GM06990 (cell line): ENCODE measurements around the gene TRAF3IP1.

Source experiments
- DNase-seq: peaks from one replicate; pipeline ENCODE4 v3.0.0-alpha.2; 2011; ENCODE audit not compliant: insufficient read length; ENCODE audit errors: extremely low read depth
- H3K27me3 ChIP-seq: replicated peaks from 2 replicates; pipeline ENCODE4 v1.6.0; 2011; ENCODE audit warnings: low read length; ENCODE audit not compliant: control insufficient read depth, insufficient read depth
- H3K36me3 ChIP-seq: 2 replicates; pipeline ENCODE4 v1.5.1; 2011; ENCODE audit warnings: low read length; ENCODE audit not compliant: control insufficient read depth, insufficient read depth
- H3K4me3 ChIP-seq: replicated peaks from 2 replicates; pipeline ENCODE4 v1.5.1; 2011; ENCODE audit warnings: low read depth, mild to moderate bottlenecking, control low read depth, low read length
- TF ChIP-seq, protein P1 (sequence below): IDR thresholded peaks from 2 replicates; pipeline ENCODE4 v1.5.1; 2011; ENCODE audit warnings: low read length, control low read depth, mild to moderate bottlenecking, inconsistent platforms; ENCODE audit not compliant: insufficient read depth, poor library complexity, severe bottlenecking

TRAF3IP1 gene

DNA sequence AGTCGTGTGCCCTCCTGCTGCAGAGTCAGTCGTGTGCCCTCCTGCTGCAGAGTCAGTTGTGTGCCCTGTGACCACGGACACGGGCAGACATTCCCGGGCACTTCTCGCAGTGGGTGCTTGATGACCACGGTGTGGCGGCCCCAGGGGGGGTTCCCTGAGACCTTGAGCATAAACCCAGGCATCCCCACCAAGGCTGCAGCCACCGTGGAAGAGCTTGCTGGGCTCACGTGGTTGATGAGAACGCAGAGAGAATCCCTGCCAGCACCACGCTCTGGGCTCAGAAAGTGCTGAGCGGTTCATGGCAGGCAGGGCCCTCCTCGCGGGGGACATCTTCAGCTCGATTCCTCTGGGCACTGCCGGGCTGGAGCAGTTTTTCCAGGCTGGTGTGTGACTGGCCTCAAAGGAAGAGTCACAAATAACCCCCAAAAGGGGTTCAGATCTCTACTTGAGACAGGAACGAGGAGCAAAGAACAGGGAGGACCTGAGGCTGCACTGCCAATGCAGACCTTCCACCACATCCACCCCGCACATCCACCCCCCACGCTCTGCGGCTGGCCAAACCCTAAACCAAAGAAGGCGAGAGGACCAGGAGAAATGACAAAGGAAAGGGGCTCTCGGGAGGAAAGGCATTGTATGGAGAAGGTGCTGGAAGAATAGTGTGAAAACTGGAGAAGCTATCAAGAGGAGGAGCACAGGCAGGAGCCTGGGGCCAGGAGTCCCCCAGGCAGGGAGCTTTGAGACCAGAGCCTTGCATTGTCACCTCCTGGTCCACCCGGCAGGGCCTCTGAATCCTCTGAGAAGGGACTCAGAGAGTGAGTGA, 23.5 kb upstream of the TRAF3IP1 start:
- TF ChIP-seq, protein P1, sequence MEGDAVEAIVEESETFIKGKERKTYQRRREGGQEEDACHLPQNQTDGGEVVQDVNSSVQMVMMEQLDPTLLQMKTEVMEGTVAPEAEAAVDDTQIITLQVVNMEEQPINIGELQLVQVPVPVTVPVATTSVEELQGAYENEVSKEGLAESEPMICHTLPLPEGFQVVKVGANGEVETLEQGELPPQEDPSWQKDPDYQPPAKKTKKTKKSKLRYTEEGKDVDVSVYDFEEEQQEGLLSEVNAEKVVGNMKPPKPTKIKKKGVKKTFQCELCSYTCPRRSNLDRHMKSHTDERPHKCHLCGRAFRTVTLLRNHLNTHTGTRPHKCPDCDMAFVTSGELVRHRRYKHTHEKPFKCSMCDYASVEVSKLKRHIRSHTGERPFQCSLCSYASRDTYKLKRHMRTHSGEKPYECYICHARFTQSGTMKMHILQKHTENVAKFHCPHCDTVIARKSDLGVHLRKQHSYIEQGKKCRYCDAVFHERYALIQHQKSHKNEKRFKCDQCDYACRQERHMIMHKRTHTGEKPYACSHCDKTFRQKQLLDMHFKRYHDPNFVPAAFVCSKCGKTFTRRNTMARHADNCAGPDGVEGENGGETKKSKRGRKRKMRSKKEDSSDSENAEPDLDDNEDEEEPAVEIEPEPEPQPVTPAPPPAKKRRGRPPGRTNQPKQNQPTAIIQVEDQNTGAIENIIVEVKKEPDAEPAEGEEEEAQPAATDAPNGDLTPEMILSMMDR, result no peak
- H3K27me3 ChIP-seq, result peaks cover 2% of the 10 kb centered on the region
- H3K36me3 ChIP-seq, result no peaks in the 10 kb centered on the region
- no peak overlapping the region for H3K4me3 ChIP-seq
- DNase-seq, result no peak

DNA sequence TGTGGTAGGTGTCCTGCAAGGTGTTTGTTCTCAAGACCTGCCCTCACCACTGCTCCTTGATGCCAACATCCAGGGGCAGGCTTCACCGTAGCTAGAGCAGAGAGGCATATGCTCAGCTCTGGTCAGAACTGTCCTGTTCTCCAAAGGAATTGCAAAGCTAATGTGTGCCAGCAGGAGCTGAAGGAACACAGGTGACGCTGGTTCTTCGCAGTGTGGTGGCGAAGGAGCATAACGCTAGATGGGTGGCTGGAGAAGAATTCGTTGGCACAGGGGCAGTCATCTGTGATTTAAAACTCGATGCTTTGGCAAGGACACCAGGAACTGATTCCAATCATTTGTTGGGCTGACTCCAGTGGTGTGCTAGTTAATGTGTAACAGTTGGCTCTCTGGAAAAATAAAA, 20.5 kb upstream of the TRAF3IP1 start:
- no peak for DNase-seq
- no peak overlapping the region for H3K4me3 ChIP-seq
- H3K27me3 ChIP-seq, result peaks cover 2% of the 10 kb centered on the region
- TF ChIP-seq, protein P1, result no peak
- no peaks in the 10 kb centered on the region for H3K36me3 ChIP-seq

DNA sequence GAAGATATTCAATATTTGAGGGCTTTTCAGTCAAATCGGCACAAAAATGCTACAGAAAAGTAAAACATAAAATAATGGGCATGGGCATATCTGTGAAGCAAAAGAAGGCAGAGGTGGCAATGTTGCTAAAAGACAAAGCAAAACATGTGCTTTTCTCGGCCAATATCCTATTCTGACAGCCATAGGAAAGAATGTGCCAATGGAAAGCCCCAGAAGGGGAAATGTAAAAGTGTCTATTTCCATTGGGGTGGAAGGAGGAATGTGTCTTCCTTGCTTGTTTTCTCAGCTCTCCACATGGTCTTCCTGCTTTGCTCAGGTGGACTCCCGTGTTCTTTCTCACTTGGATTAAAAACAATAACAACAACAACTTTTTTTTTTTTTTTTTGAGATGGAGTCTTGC, 18.2 kb upstream of the TRAF3IP1 start:
- TF ChIP-seq, protein P1, result no peak
- Histone ChIP-seq H3K27me3 (peaks cover 2% of the 10 kb centered on the region), H3K36me3 (no peaks in the 10 kb centered on the region), H3K4me3 (no peak overlapping the region)
- no peak for DNase-seq

DNA sequence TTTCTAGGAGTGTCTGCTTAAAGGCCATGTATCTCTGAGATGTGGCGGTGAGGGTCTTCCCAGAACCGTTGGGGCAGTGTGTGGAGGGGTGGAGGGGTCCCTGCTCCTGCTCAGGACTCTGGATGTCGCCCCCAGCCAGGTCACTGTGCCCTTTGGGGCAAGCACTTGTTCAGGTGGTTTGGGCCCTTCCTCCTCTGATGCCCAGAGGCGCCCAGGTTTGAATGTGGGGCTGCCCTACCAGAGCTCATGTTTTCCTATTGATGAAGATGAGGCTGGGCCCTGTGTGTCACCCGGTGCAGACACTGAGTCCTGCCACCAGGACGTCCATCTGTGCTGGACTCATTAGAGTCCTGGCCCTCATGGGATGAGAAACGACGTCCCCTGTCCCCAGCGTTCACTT, 17.6 kb upstream of the TRAF3IP1 start:
- no peak for DNase-seq
- TF ChIP-seq, protein P1, result no peak
- no peaks in the 10 kb centered on the region for H3K36me3 ChIP-seq
- H3K27me3 ChIP-seq, result no peaks in the 10 kb centered on the region; the same call in 1 of the 2 replicates
- no peak overlapping the region for H3K4me3 ChIP-seq

DNA sequence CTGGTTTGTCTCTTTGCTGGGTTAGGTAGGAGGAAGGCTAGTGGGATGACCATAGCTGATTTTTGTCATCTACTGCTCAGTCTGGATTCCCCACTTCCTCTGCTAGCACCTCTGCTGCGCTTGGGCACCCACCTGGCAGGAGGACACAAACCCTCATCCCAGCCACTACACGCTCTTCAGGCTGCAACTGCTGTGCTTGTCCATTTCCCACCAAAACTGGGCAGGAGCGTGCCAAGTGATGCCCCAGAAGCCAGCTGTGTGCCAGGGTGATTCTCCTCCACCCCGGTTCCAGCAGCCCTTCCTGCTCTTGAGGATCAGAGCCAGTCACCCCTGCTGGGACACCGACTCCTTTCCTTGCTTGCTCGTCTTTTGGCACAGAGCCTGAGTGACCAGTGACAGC, 16.2 kb upstream of the TRAF3IP1 start:
- no peaks in the 10 kb centered on the region; the same call in 1 of the 2 replicates for H3K27me3 ChIP-seq
- H3K36me3 ChIP-seq, result no peaks in the 10 kb centered on the region
- TF ChIP-seq, protein P1, result no peak
- H3K4me3 ChIP-seq, result no peak overlapping the region
- DNase-seq, result no peak
